ENCODE measurements around the gene NSMCE3. TPM values are rescaled to one million over a fixed set of nuclear protein-coding genes. Genes with fewer than 3 reads are reported as not detected.

Gene NSMCE3
- total RNA-seq, 6 experiments from 2014 or later = 10.7 to 12.2 (median 11.3) TPM

DNA sequence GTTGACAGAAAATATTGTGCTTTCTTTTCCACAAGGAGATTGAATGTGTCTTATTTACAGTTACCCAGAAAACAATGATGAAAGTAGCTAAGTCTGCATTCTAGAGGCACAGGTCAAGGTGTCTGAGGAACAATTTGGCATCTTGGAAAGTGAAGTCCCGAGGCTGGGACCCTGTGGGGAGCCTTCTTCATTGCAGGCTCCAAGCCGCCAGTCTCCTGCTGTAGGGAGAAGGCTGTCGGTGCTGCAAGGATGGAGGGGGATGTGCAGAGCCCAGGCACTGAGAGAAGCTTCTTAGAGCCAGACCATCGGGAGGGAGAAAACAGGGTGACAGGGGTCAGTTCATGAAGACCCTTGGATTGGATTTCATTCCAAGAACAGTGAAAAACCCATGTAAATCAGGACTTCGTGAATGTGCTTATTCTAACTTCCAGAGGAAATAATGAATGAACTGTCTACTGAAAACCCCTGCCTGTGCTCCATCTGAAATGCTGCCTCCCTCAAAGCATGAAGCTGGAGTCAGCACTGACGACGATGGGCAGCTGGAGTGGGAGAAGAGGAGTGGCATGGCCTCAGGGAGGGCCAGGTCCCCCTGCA, 25.2 kb upstream of the NSMCE3 start:
- Mint-ChIP-seq H3K36me3 (ENCODE audit: low read depth) (no peaks in the 10 kb centered on the region), H3K4me3 (no peak overlapping the region), H3K27me3 (ENCODE audit: insufficient read depth) (no peaks in the 10 kb centered on the region; the same call in 1 of the 2 replicates), H3K4me1 (ENCODE audit: low read depth) (no peaks in the 10 kb centered on the region), H3K9me3 (no peaks in the 10 kb centered on the region), H3K27ac (no peak overlapping the region)
- TF ChIP-seq, protein P1, sequence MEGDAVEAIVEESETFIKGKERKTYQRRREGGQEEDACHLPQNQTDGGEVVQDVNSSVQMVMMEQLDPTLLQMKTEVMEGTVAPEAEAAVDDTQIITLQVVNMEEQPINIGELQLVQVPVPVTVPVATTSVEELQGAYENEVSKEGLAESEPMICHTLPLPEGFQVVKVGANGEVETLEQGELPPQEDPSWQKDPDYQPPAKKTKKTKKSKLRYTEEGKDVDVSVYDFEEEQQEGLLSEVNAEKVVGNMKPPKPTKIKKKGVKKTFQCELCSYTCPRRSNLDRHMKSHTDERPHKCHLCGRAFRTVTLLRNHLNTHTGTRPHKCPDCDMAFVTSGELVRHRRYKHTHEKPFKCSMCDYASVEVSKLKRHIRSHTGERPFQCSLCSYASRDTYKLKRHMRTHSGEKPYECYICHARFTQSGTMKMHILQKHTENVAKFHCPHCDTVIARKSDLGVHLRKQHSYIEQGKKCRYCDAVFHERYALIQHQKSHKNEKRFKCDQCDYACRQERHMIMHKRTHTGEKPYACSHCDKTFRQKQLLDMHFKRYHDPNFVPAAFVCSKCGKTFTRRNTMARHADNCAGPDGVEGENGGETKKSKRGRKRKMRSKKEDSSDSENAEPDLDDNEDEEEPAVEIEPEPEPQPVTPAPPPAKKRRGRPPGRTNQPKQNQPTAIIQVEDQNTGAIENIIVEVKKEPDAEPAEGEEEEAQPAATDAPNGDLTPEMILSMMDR (IDR thresholded peaks at IDR 0.05) = no peak
- DNase-seq = no peak

DNA sequence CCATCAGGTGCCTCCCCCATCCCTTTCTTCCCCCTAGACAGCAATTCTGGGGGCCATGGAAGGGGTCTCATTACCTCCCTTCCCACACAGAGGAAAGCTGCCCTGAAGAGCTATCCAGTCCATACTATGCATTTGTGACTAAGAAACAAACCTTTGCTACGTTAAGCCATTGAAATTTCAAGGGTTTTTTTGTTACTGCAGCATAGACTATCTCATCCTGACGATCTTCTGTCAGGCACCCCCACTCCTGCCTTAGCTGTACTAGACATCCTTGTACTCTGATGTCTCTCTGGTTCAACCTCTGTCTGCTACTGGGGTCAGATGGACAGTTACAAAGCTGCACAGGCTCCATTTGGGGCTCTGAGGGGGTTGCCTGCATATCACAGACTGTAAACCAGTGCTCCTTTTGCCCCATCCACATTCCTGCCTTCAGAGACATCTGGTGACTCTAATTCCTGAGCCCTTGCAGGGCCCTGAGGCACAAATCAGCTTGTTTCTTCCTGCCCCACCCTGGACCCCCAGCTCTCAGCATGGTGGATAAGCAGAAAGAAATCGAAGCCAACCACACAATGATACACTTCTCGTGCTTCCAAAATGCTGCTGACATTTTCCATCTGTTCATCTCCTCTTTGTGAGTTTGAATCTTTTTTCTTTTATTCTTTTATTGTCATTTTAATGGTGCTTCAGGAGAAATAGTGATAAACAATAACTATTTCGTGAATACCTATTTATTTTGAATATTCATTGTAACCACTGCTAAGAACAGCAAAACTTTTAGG, 21.6 kb upstream of the NSMCE3 start:
- H3K4me3 Mint-ChIP-seq = no peak overlapping the region
- H3K27ac Mint-ChIP-seq = no peak overlapping the region
- DNase-seq = no peak
- no peaks in the 10 kb centered on the region for H3K9me3 Mint-ChIP-seq
- no peaks in the 10 kb centered on the region for H3K36me3 Mint-ChIP-seq (ENCODE audit: low read depth)
- H3K4me1 Mint-ChIP-seq (ENCODE audit: low read depth) = no peaks in the 10 kb centered on the region
- H3K27me3 Mint-ChIP-seq (ENCODE audit: insufficient read depth) = no peaks in the 10 kb centered on the region; the same call in 1 of the 2 replicates
- TF ChIP-seq, protein P1 (IDR thresholded peaks at IDR 0.05) = no peak

DNA sequence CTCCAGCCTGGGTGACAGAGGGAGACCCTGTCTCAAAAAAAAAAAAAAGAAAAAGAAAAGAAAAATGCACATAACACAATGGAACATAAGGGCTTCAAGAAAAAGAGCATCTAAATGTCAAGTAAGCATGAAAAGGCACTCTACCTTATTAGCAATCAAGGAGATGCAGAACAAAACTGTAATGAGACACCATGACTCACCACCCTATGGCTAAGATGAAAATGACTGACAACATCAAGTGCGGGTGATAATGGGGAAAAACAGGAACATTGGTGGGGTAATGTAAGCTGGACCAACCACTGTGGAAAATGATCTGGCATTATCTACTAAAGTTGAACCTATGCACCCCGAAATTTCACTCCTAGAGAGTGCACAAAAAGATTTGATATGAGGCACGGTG, 19.6 kb upstream of the NSMCE3 start:
- no peak overlapping the region for H3K4me3 Mint-ChIP-seq
- no peak for DNase-seq
- H3K36me3 Mint-ChIP-seq (ENCODE audit: low read depth) = no peaks in the 10 kb centered on the region
- H3K9me3 Mint-ChIP-seq = no peaks in the 10 kb centered on the region
- peaks cover 7% of the 10 kb centered on the region for H3K27me3 Mint-ChIP-seq (ENCODE audit: insufficient read depth)
- TF ChIP-seq, protein P1 (IDR thresholded peaks at IDR 0.05) = no peak
- H3K27ac Mint-ChIP-seq = no peak overlapping the region
- peaks cover 9% of the 10 kb centered on the region for H3K4me1 Mint-ChIP-seq (ENCODE audit: low read depth)

DNA sequence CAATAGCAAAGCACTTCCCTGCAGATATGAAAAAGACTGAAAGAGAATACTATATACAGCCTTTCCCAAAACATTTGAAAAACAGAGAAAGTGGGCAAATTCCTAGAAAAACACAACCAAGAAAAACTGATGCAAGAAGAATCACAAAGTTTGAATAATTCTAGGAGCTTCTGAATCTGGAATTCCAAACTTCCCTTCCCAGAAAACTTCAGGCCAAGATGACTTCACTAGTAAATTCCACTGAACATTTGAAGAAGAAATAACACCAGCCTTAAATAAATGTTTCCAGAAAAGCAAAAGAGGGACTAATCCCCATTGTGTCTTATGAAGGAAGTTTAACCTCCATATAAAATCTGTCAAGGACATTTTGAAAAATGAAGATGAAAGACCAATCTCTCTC, 15.8 kb upstream of the NSMCE3 start:
- Mint-ChIP-seq H3K27me3 (ENCODE audit: insufficient read depth) (peaks cover 7% of the 10 kb centered on the region), H3K9me3 (no peaks in the 10 kb centered on the region), H3K36me3 (ENCODE audit: low read depth) (no peaks in the 10 kb centered on the region), H3K4me3 (no peak overlapping the region), H3K27ac (no peak overlapping the region), H3K4me1 (ENCODE audit: low read depth) (peaks cover 20% of the 10 kb centered on the region)
- TF ChIP-seq, protein P1 (IDR thresholded peaks at IDR 0.05) = no peak
- no peak for DNase-seq

DNA sequence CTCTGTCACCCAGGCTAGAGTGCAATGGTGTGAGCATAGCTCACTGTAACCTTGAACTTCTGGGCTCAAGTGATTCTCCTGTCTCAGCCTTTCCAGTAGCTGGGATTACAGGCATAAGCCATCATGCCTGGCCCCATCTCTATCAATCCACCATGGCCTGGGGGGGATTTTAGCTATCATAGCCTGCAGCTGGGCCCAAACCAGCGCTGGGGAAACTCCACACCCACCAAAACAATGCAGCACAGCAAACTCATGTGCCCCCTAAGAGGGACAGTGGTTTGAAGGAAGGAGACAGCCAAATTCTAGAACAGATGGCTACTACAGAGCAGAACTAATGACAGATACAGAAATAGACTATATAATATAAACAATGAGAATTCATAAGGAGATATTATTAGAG, 13.8 kb upstream of the NSMCE3 start:
- Mint-ChIP-seq H3K27ac (no peak overlapping the region), H3K27me3 (ENCODE audit: insufficient read depth) (peaks cover 7% of the 10 kb centered on the region), H3K4me3 (no peak overlapping the region), H3K36me3 (ENCODE audit: low read depth) (no peaks in the 10 kb centered on the region), H3K9me3 (no peaks in the 10 kb centered on the region), H3K4me1 (ENCODE audit: low read depth) (peaks cover 36% of the 10 kb centered on the region)
- TF ChIP-seq, protein P1 (IDR thresholded peaks at IDR 0.05) = no peak
- no peak for DNase-seq

All from HFFc6 (cell line).